Caki2 (cell line): ENCODE data around the gene SMARCD1. TPM values are rescaled to one million over a fixed set of nuclear protein-coding genes. Genes with fewer than 3 reads are reported as not detected.

Experiments
- DNase-seq: peaks from one replicate; pipeline ENCODE4 v3.0.0-alpha.2; 2015; ENCODE audit warnings: low read depth
- in situ Hi-C: cut with HindIII; loops from 2 replicates; pipeline ENCODE4 v1.10.0; 2016; ENCODE audit warnings: low sequenced_read_pairs, low pct_unique_long_range_greater_than_20kb, mixed read lengths
- total RNA-seq: library from RNA; depleted of rRNA; stranded (reverse); fragments of >200 nt; shearing (Covaris generic); gene quantifications from 2 replicates; pipeline ENCODE4 v1.2.3, GENCODE V29; 2014; ENCODE audit warnings: low replicate concordance; rRNA removed

Gene SMARCD1
- 61.0 and 61.9 TPM in 2 replicates for total RNA-seq

GRCh38 chr12:50084775-50085614 is at the start of gene SMARCD1:
Gene SMARCD1 (plus strand): TSS chr12:50085342. CDS start chr12:50085370, 28 bp downstream.
- DNase-seq, result peak; percentile 94
- in situ Hi-C loops, result no loop called here

GRCh38 chr12:50038336-50038735 is 46.8 kb upstream of the SMARCD1 start:
- in situ Hi-C loops, result no loop called here
- DNase-seq, result no peak

- peak; percentile 65 for DNase-seq
- in situ Hi-C loops, result no loop called here
Measured at GRCh38 chr12:50039151-50039835, 45.8 kb upstream of the SMARCD1 start.

- no peak for DNase-seq
- in situ Hi-C loops, result no loop called here
Measured at GRCh38 chr12:50040657-50041056, 44.5 kb upstream of the SMARCD1 start.

GRCh38 chr12:50041062-50041860 is 43.9 kb upstream of the SMARCD1 start:
- in situ Hi-C loops, result no loop called here
- DNase-seq, result no peak

GRCh38 chr12:50041962-50042361 is 43.2 kb upstream of the SMARCD1 start:
- in situ Hi-C loops, result no loop called here
- DNase-seq, result no peak

GRCh38 chr12:50042693-50043092 is 42.4 kb upstream of the SMARCD1 start:
- in situ Hi-C loops, result no loop called here
- no peak for DNase-seq

GRCh38 chr12:50043308-50043707 is 41.8 kb upstream of the SMARCD1 start:
- no peak for DNase-seq
- in situ Hi-C loops, result no loop called here

- no peak for DNase-seq
- in situ Hi-C loops, result no loop called here
Measured at GRCh38 chr12:50043854-50044253, 41.3 kb upstream of the SMARCD1 start.

- in situ Hi-C loops, result no loop called here
- DNase-seq, result no peak
Measured at GRCh38 chr12:50047693-50048250, 37.4 kb upstream of the SMARCD1 start.

GRCh38 chr12:50049254-50050118 is 35.7 kb upstream of the SMARCD1 start:
- in situ Hi-C loops, result loop anchor here (25.0 kb wide), 1 partner anchor 87 kb away; the partner anchor contains the start of genes AQP2, AQP5 and AQP6
- no peak for DNase-seq

- no peak for DNase-seq
- in situ Hi-C loops, result loop anchor here (25.0 kb wide), 1 partner anchor 88 kb away; the partner anchor contains the start of genes AQP2, AQP5 and AQP6
Measured at GRCh38 chr12:50050119-50050385, 35.1 kb upstream of the SMARCD1 start.

GRCh38 chr12:50050410-50051098 is 34.6 kb upstream of the SMARCD1 start:
- DNase-seq, result no peak
- in situ Hi-C loops, result loop anchor here (25.0 kb wide), 1 partner anchor 88 kb away; the partner anchor contains the start of genes AQP2, AQP5 and AQP6

GRCh38 chr12:50051101-50051806 is 33.9 kb upstream of the SMARCD1 start:
- in situ Hi-C loops, result loop anchor here (25.0 kb wide), 1 partner anchor 89 kb away; the partner anchor contains the start of genes AQP2, AQP5 and AQP6

GRCh38 chr12:50052544-50052943 is 32.6 kb upstream of the SMARCD1 start:
- DNase-seq, result no peak
- in situ Hi-C loops, result loop anchor here (25.0 kb wide), 1 partner anchor 90 kb away; the partner anchor contains the start of genes AQP2, AQP5 and AQP6

More at GRCh38 chr12:50051101-50051806, 33.9 kb upstream of the SMARCD1 start:
- no peak for DNase-seq

- in situ Hi-C loops, result loop anchor here (25.0 kb wide), 1 partner anchor 91 kb away; the partner anchor contains the start of genes AQP2, AQP5 and AQP6
- DNase-seq, result no peak
Measured at GRCh38 chr12:50052964-50053363, 32.2 kb upstream of the SMARCD1 start.
